Neural progenitor cell (in vitro differentiated cells): Measurements from ENCODE around the gene CD70.
"Not testable (repeated sequence)": the region's sequence is repeated elsewhere in the genome, so short reads cannot be mapped to it uniquely, and the experiment has no call there.

Experiments used
- EZH2 ChIP-seq: fragments of 200-600 bp; sonication (generic); IDR thresholded peaks from 2 replicates; pipeline ENCODE4 v1.6.1; 2017; ENCODE audit warnings: antibody characterized with exemption, mild to moderate bottlenecking, moderate library complexity
- EZH2phosphoT487 ChIP-seq: fragments of 200-600 bp; sonication (generic); IDR thresholded peaks from 2 replicates; pipeline ENCODE4 v1.6.1; 2017; ENCODE audit warnings: antibody characterized with exemption
- TF ChIP-seq, protein P1 (sequence below): fragments of 200-600 bp; sonication (generic); IDR thresholded peaks from 2 replicates; pipeline ENCODE4 v1.5.1; 2017; ENCODE audit warnings: antibody characterized with exemption, mild to moderate bottlenecking

DNA sequence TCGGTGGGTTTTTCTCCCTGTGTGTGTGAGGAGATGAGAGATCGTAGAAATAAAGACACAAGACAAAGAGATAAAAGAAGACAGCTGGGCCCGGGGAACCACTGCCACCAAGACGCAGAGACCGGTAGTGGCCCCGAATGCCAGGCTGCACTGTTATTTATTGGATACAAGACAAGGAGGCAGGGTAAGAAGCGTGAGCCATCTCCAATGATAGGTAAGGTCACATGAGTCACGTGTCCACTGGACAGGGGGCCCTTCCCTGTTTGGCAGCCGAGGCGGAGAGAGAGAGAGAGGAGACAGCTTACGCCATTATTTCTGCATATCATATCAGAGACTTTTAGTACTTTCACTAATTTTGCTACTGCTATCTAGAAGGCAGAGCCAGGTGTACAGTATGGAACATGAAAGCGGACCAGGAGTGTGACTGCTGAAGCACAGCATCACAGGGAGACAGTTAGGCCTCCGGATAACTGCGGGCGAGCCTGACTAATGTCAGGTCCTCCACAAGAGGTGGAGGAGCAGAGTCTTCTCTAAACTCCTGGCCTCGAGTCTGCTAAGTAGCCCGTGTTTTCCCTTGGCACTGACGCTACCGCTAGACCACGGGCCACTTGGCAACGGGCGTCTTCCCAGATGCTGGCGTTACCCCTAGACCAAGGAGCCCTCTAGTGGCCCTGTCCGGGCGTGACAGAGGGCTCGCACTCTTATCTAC, 42.0 kb upstream of the CD70 start:
- TF ChIP-seq, protein P1, sequence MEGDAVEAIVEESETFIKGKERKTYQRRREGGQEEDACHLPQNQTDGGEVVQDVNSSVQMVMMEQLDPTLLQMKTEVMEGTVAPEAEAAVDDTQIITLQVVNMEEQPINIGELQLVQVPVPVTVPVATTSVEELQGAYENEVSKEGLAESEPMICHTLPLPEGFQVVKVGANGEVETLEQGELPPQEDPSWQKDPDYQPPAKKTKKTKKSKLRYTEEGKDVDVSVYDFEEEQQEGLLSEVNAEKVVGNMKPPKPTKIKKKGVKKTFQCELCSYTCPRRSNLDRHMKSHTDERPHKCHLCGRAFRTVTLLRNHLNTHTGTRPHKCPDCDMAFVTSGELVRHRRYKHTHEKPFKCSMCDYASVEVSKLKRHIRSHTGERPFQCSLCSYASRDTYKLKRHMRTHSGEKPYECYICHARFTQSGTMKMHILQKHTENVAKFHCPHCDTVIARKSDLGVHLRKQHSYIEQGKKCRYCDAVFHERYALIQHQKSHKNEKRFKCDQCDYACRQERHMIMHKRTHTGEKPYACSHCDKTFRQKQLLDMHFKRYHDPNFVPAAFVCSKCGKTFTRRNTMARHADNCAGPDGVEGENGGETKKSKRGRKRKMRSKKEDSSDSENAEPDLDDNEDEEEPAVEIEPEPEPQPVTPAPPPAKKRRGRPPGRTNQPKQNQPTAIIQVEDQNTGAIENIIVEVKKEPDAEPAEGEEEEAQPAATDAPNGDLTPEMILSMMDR = peak; percentile 74
- TF ChIP-seq EZH2, EZH2phosphoT487: not testable (repeated sequence)
